GM18499 (cell line): ENCODE data around the gene HOXD3.

Source experiments
- ATAC-seq: cut with Tn5 transposase; IDR thresholded peaks from one replicate; pipeline ENCODE4 v1.9.1; 2021; ENCODE audit warnings: moderate number of reproducible peaks; ENCODE audit not compliant: insufficient read depth, unreplicated experiment

The HOXD3 gene

GRCh38 chr2:176156807-176157498, at the start of gene HOXD3:
Gene HOXD3 (plus strand): TSS chr2:176157307. CDS start chr2:176169115, 11,808 bp downstream.
- ATAC-seq = no peak

DNA sequence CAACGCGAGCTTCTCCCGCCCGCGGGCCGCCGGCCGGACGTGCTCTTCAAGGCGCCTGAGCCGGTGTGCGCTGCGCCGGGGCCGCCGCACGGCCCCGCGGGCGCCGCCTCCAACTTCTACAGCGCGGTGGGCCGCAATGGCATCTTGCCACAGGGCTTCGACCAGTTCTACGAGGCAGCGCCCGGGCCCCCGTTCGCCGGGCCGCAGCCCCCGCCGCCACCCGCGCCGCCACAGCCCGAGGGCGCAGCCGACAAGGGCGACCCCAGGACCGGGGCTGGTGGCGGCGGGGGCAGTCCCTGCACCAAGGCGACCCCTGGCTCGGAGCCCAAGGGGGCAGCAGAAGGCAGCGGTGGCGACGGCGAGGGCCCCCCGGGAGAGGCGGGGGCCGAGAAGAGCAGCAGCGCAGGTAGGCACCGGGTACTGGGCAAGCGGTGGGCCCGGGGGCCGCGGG, 49.4 kb upstream of the HOXD3 start:
- ATAC-seq = no peak

- ATAC-seq = no peak
Measured at GRCh38 chr2:176109192-176109901, 47.8 kb upstream of the HOXD3 start.

GRCh38 chr2:176109946-176110345, 47.2 kb upstream of the HOXD3 start:
- ATAC-seq = no peak

DNA sequence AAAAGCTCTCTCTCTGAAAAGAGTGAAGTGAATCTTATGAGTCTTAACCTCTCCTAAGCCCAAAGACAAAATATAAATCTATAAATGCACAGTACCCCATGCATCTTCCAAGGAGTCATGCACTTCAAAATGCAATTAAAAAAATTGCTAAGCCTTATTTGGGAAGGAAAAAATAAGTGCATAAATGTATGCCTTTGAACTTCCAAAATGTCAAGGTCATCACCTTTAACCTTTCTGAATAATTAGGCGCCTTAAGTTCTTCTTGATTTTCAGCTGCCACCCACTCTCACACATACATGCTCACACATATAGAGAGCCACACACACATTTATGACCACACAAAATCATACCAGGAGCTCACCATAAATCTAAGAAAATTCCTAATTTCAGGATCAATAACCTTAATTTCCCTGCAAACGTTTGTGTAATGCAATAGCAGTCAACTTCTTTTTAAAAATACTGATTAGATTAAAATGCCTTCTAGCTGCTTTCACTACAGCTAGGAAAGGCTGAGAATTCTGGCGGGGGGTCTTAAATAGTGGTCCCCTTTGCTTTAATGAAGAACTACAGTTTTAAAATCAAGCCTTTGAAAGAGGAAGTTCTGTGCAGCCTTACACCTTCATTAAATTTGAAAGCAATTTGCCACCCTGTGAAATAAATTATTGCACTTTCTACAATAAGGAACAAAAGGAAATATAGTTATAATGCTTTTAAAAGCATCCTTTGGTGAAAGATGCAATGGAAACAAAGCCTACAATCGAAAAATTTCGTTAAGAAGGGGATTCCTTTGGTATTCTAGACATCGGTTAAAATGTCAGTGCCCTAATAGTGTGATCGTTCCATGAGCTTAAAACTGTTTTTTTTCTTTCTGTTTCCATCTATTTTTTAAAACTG, 46.4 kb upstream of the HOXD3 start:
- no peak for ATAC-seq

DNA sequence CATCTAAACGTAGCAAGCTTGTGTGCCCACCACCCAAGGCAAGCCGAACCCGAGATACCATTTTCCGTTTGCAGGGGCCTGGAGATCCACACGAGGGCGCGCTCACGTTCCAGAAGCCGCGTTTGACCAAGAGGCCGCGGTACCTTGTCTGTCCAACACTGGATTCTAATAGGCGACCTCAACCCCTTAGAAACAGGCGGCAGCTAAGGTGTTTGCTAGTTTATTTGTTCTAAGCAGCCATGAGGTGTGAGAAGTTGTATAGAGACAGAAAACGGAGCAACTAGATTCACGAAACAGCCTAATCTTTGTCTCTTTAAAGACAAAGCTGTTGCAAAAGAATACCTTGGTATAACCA, 45.8 kb upstream of the HOXD3 start:
- no peak for ATAC-seq

GRCh38 chr2:176111846-176112374, 45.2 kb upstream of the HOXD3 start:
- ATAC-seq = no peak

DNA sequence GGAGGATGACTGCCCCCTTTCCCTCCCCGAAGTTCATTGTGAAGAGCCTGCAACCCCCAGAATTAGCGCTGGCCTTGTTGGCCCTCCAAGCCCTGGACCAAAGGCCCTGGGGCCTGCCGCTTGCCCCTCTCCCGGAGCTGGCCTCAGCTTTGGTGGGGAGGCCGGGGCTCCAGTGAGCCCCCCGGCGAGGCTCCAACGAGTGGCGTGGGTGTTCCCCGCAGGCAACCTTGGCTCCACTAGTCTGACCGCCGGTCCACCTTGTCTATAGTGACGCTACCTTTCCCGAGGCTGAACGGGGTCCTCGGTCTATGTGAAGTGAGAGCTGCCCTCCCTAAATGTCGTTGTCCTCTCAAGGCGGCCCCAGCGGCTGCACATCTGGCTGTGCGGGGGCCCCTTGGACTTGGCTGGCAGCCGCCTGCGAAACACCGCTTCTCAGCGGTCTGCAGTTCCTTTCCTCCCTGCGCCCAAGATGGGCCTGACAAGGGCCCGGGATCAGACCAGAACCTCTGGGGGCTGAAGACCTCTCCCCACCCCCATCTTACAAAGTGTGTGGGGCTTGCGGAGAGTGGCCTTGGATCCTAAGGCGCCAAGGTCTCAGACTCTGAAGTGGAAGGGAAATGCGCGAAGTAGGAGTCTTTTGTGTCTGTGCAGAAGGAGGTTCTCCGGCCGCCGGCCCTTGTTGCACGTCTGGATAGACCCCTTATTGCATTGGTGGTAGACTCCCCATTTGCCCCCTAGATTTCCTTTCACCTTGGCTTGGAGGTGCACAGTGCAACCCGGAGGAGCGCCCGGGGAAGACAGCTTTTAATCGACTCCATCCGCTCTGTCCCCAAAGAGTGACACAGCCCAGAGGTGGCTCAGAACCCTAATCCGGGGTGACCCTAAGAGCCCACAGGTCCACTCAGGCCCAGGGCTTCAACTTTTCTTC, 44.5 kb upstream of the HOXD3 start:
- no peak for ATAC-seq

DNA sequence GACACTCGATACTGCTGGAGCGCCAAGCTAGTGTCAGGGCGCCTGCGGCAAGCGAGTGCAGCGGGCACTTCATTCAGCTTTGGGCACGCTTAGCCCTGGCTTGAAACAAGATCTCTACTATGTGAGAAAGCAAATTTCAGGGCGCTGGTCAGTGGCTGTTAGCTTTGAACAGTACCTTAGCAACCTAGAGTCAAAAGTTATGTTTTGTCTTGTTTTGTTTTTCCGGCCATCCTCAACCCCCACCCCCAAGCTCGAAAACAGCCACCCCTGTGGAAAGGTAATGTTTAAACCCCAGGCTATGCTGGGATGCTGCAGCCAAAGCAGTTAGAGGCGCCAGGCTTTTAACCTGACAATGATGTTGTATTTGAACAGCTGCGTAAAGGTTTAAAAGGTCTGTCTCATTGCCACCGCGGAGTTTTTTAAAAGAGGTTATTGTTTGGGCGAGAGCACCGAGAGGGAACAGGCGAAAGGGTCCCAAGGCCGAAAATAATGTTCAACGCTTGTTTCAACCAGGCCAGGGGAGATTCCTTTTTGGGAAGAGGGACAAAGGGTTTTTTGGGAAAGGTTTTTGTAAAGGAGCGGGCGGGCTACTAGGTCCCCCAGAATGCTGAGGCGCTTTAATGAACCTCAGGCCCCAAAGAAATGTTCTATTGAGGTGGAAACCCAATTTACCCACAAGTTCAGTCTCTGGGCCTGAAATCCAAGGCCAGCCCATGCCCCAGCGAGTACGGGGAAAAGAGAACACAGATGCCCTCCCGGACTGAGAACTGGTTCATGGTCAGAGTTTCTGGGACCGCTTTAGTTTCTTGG, 42.8 kb upstream of the HOXD3 start:
- ATAC-seq = no peak

DNA sequence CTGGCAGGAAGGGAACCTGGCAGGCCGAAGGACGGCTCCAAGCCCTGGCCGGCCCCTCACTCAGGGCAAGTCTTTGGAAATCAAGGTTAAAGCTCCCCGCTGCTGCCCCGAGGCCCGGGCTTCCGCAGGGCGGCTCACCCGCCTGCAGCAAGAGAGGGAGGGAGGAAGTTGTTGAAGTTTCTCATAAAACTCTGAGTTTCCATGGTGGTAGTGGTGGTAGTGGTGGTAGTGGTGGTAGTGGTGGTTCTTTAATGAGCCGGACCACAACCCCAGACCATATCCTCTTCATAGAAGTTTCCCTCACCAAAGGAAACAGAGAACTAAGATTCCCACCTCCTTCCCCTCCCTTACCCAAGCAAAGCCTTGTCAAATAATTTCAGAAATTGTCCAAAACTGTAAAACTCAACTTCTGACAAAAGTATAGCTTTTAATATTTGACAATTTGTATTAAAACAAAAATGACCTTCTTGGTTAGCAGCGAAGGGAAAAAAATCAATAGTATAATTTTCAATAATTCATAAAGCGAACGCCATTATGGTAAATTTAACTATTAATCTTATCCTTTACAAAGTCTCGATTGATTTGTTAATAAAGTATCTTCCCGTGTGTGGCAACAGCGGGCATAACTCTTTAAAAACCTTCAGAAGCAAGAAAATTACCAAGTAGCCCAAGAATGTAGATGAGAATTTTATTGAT, 42.0 kb upstream of the HOXD3 start:
- ATAC-seq = no peak

DNA sequence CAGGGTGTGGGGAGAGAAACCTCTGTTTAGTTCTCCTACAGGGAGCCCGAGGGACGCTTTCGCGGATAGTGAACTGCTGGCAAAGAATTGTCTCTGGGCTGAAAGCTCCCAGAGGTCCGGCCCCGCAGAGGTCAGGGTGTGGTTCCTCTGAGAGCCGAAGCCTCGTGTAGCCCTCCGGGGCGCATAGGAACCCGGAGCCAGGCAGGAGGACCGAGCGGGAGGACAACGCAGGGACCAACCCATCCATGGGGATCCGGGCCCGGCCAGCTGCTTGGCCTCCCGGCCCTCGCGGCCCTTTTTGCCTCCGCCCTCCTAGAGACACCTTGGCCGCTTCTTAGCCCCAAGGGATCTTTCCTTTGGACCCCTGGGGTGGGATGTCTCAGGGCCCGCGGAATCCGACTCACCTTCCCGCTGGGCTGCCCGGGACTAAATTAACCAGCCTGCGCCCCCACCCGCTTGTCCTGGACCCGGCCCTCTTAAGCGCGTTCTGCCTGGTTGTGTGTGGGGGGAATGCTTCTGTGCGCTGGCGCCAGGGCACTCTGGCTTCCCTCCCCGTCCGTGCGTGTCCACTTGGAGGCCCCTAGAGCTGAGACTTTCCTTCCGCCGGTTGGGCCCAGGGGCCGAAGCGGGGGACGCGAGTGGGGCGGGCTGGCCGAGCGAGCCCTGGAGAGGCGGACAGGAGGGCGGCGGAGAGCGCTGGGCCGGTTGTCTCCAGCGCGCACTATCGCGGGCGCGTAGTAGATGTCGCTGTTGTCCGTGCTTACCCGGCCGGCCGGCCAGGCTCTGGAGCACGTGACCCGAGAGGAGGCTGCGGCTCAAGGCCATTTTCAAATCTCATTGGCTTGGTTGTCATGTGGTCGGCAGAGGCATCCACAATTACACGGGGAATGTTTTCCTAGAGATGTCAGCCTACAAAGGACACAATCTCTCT, 41.0 kb upstream of the HOXD3 start, which contains the start of gene HOXD10:
HOXD10 (plus strand) TSS at position 896 of the 931 bp plus-strand sequence. CDS start 56 bp downstream, outside the sequence.
- no peak for ATAC-seq

GRCh38 chr2:176117162-176117822, 39.8 kb upstream of the HOXD3 start:
- no peak for ATAC-seq

DNA sequence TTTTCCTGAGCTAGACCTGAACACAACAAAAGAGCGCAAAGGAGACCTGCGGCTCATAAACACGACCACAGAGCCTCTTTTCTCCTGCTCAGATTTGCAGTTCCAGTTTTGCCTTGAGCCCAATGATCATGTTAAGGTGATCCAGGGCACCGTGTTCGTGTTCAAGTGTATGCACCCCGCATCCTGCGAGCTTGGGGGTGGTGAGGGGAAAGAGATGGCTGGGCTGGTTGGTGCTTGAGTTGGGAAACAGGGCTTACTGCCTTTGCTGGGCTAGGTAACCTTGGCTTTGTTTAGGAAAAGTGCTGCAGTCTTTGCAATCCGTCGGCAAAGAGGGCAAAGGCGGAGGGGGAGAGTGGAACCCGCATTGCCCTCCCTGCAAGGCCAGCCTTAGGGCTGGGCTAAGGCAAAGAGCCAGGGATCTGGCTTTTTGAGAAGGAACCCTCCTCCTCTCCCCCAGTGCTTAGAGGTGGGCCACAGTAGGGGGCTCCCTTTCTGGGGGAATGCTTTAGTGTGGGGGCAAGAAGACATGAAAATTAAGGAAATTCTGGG, 39.2 kb upstream of the HOXD3 start:
- no peak for ATAC-seq

DNA sequence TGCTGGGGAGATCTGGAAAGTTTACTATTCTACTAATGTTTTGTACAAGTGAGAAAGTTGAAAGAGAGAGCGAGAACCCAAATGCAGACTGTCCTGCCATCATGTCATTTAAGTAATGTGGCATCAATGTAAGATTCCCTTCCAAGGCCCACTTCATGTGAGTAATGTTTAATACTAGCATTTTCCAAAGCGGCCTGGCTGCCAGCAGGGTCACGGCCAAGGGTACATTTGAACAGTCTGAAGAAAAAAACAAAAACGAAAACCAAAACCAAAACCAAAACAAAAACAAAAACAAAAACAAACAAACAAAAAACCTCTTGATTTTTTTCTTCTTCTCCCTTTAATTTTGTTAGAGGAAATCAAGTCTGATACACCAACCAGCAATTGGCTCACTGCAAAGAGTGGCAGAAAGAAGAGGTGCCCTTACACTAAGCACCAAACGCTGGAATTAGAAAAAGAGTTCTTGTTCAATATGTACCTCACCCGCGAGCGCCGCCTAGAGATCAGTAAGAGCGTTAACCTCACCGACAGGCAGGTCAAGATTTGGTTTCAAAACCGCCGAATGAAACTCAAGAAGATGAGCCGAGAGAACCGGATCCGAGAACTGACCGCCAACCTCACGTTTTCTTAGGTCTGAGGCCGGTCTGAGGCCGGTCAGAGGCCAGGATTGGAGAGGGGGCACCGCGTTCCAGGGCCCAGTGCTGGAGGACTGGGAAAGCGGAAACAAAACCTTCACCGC, 38.3 kb upstream of the HOXD3 start:
- ATAC-seq = no peak

- no peak for ATAC-seq
Measured at GRCh38 chr2:176120364-176121189, 36.5 kb upstream of the HOXD3 start.
